Ectodermal cell (in vitro differentiated cells): ENCODE data around the gene SIRT3.
"Not testable (repeated sequence)": the region's sequence is repeated elsewhere in the genome, so short reads cannot be mapped to it uniquely, and the experiment has no call there.

Source experiments
- H3K27ac ChIP-seq: 2 replicates; pipeline ENCODE4 v1.7.0; 2013; ENCODE audit warnings: mild to moderate bottlenecking, low read depth, low read length; ENCODE audit not compliant: insufficient read depth, poor library complexity, severe bottlenecking
- H3K27me3 ChIP-seq: 2 replicates; pipeline ENCODE4 v1.7.0; 2013; ENCODE audit warnings: mild to moderate bottlenecking, low read length; ENCODE audit not compliant: insufficient read depth, control insufficient read depth, poor library complexity, severe bottlenecking
- H3K36me3 ChIP-seq: one replicate; pipeline ENCODE4 v1.7.0; 2013; ENCODE audit warnings: low read length; ENCODE audit not compliant: control insufficient read depth, insufficient read depth
- H3K4me1 ChIP-seq: one replicate; pipeline ENCODE4 v1.7.0; 2013; ENCODE audit warnings: low read length; ENCODE audit not compliant: control insufficient read depth, insufficient read depth
- H3K4me3 ChIP-seq: 2 replicates; pipeline ENCODE4 v1.7.0; 2013; ENCODE audit warnings: low read depth, low read length, control low read depth; ENCODE audit not compliant: insufficient read depth
- H3K9me3 ChIP-seq: 2 replicates; pipeline ENCODE4 v1.7.0; 2013; ENCODE audit warnings: mild to moderate bottlenecking, low read length, moderate library complexity; ENCODE audit not compliant: control insufficient read depth
- WGBS, 2 experiments: methylation state at CpG; one replicate each; pipeline ENCODE4 v1.1.7; 2013; ENCODE audit warnings: missing lambda C conversion rate in 2 of 2; 5-methylcytosine and 5-hydroxymethylcytosine counted together

The SIRT3 gene

DNA sequence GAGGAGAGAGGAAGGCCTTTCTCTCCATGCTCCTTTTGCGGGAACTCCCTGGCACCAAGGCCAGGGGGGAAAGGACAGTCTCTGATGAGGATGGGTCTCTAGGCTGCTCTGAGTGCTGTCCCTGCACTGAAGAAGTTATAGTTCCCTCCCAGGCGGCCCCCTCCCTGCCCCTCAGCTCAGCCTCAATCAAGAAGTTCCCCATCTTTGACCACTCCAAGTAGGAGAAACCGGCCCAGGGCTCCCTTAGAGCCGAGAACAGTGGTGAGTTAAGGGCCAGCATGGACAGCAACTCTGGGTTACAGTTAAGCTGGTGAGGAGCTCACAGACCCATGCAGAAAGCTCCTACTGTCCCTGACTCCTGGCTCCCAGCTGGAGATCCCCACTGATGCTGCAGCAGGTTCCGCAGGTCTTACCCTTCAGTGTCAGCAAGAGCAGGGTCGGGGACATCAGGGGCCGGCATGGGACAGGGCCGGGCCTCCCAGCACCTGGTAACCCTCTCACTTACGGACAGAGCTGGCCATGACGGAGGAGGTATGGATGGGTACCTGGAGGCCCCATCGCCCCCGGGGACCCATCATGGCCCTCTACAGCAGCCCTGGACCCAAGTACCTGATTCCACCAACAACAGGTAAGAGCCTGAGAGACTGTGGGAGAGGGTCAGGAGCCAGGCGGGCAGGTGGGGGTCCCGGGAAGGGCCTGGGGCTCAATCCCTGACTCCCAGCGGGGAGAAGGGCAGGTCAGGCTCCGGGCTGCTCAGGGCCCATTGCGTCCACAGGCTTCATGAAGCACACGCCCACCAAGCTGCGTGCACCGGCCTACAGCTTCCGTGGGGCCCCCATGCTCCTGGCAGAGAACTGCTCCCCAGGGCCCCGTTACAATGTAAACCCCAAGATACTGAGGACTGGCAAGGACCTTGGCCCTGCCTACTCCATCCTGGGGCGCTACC, 39.1 kb downstream of the SIRT3 start:
- Histone ChIP-seq H3K27ac (no peak overlapping the region), H3K9me3 (no peaks in the 10 kb centered on the region), H3K27me3 (no peaks in the 10 kb centered on the region), H3K4me3 (no peak overlapping the region), H3K4me1 (no peaks in the 10 kb centered on the region), H3K36me3 (no peaks in the 10 kb centered on the region)
- 90 to 92% methylated on average over 23 of the region's 23 CpGs for WGBS, 2 experiments

GRCh38 chr11:193481-193880, 42.7 kb downstream of the SIRT3 start:
- H3K27ac ChIP-seq, H3K4me3 ChIP-seq, H3K36me3 ChIP-seq, H3K27me3 ChIP-seq, H3K4me1 ChIP-seq, H3K9me3 ChIP-seq: not testable (repeated sequence)
- WGBS, 2 experiments = 86 to 90% methylated on average over 5 of the region's 5 CpGs

DNA sequence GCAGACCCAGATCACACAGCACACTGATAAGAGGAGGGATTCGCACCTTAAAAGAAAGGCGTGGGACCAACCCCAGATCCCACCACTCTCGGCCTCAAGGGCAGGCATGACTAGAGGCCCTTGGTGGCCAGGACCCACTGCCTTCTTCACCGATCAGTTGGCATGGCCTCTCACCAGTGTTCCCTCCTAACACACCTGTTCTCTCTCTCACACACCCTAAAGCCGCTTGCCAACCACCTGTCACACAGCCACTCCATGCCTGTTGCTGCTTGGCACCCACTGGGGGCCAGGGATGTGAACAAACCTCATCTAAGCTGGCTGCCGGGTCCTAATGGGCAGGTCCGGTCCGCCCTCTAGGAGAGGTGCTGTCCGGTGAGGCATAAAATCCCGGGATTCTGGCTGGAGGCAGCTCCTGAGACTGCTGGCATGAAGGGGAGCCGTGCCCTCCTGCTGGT, 43.4 kb downstream of the SIRT3 start, which contains the start of gene SCGB1C1:
SCGB1C1 (plus strand) TSS at position 405 of the 455 bp plus-strand sequence; CDS start at position 427, 22 bp downstream.
- H3K4me3 ChIP-seq = not testable (repeated sequence)
- 95 to 97% methylated on average over 2 to 4 of the region's 11 CpGs for WGBS, 2 experiments

DNA sequence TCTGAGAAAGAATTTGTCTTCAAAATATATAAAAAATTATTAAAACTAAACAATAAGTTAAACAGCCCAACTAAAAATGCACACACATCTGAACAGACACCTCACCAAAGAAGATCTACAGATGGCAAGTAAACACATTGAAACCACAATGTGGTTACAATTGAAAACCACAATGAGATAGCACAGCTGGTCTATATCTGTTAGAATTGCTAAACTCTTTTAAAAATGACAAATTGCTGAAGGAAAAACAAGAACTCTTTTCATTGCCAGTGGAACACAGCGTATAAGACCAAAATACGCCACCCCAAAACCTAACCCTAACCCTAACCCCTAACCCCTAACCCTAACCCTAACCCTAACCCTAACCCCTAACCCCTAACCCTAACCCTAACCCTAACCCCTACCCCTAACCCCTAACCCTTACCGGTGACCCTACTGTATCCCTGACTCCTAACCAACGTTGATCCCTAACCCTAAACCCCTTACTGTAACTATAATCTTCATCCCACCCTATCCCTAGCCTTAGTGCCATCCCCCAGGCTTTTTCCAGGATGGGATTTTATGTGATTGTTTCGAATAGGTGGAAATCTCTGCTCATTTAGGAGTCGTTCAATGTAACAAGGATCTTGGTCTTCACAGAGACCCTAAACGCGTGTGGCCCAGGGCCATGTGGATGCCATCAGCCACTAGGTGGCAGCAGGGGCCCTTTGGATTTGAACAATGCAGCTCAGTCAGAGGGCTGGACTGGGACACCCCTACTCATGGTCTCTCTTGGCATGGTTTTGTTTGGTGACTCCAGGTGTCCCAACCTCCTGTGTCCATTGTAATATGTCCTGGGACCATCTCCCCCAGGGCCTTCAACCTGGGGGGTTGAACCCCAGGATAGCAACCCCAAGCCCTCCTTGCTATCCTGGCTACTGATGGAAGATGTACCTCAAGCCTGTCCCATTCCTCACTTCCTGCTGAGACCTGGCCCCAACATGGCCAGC, 44.4 kb downstream of the SIRT3 start:
- not testable (repeated sequence) for H3K27me3 ChIP-seq, H3K36me3 ChIP-seq, H3K4me1 ChIP-seq, H3K9me3 ChIP-seq, H3K27ac ChIP-seq, H3K4me3 ChIP-seq
- 57 to 100% methylated on average over 1 to 2 of the region's 8 CpGs for WGBS, 2 experiments

More for the DNA sequence above, 43.4 kb downstream of the SIRT3 start, which contains the start of gene SCGB1C1:
- not testable (repeated sequence) for H3K27ac ChIP-seq, H3K27me3 ChIP-seq, H3K4me1 ChIP-seq, H3K9me3 ChIP-seq, H3K36me3 ChIP-seq

- not testable (repeated sequence) for H3K9me3 ChIP-seq, H3K36me3 ChIP-seq, H3K4me3 ChIP-seq, H3K27me3 ChIP-seq, H3K4me1 ChIP-seq, H3K27ac ChIP-seq
- 85 to 93% methylated on average over 2 to 4 of the region's 5 CpGs for WGBS, 2 experiments
These were observed 45.6 kb downstream of the SIRT3 start for GRCh38 chr11:190546-190945.

DNA sequence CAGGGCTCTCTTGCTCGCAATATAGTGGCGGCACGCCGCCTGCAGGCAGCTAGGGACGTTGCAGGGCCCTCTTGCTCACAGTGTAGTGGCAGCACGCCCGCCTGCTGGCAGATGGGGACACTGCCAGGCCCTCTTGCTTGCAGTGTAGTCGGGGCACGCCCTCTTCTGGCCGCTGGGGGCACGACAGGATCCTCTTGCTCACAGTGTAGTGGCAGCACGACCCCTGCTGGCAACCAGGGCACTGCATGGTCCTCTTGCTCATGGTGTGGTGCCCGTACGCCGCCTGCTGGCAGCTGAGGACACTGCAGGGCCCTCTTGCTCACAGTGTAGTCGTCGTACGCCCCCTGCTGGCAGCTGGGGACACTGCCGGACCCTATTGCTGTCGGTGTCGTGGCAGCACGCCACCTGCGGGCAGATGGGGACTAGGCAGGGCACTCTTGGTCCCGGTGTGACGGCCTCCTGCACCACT, 46.3 kb downstream of the SIRT3 start:
- 83 to 91% methylated on average over 7 of the region's 25 CpGs for WGBS, 2 experiments
- not testable (repeated sequence) for H3K9me3 ChIP-seq, H3K36me3 ChIP-seq, H3K4me3 ChIP-seq, H3K27me3 ChIP-seq, H3K27ac ChIP-seq, H3K4me1 ChIP-seq

- not testable (repeated sequence) for H3K27me3 ChIP-seq, H3K27ac ChIP-seq, H3K9me3 ChIP-seq, H3K4me1 ChIP-seq, H3K36me3 ChIP-seq, H3K4me3 ChIP-seq
- 91 to 93% methylated on average over 24 to 25 of the region's 55 CpGs for WGBS, 2 experiments
These were observed 46.9 kb downstream of the SIRT3 start for GRCh38 chr11:189200-189783.

DNA sequence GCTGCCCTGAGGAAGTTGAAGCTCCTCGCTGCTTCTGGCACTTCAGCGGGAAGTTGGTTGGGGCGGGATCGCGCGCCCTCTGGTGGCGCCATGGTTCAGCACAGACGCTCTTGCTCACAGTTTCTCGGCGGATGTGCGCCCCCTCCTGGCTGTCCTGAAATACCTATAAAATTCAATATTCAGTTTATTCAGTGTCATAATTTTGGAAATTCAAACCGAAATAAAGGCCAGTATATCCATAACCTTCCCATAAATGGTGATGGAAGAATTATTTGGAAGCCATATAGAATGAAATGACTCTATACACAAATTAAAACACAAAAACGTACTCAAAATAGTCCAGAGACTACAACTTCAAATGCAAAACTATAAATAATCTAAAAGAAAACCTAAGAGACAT, 55.9 kb downstream of the SIRT3 start:
- H3K9me3 ChIP-seq, H3K27me3 ChIP-seq, H3K36me3 ChIP-seq, H3K27ac ChIP-seq, H3K4me3 ChIP-seq, H3K4me1 ChIP-seq: not testable (repeated sequence)
- no CpG with 5 or more reads among the region's 13 CpGs for WGBS, 2 experiments
